ENCODE data around the gene SLC35E2B.
A peak's percentile ranks its signal among the peaks of the same experiment; 100 is the strongest.

SLC35E2B gene

GRCh38 chr1:1622788-1623094 is 69.9 kb downstream of the SLC35E2B start:
- H3K27ac Mint-ChIP-seq = no peak overlapping the region
- no peak overlapping the region for H3K4me3 Mint-ChIP-seq
- no peak for ATAC-seq (ENCODE audit: low read depth)

DNA sequence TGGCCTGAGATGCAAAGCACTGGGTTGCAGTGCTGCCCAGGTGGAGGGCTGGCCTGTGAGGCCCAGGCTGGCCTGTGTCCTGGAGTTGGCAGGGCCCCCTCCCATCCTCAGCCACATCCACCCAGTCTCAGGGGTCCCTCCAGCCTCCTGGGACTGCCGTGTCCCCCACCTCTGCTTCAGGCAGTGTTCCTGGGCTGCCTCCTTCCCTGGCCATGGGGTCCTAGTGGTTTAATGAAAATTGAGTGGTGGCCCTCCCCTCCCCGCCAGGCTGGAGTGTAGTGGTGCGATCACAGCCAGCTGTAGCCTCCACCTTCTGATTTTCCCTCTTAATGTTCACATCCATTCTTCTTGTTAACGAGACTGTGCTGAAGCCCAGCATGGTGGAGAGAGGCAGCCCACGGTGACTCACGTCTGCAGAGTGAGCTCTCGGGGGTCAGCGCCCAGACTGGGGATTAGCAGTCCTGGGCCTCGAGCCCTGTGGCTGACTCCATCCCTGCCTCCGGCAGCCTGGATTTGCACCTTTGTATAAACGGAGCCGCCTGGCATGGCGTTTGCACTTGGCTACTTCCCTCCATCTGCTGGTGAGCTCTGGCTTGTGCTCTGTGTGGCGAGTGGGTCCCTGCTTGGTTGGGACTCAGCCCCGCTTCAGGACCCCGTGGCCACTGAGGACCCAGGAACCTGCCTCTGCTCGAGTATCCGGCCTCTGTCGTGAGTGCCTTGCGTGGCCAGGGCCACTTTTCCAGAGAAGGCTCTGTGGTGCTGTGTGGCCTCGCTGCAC is 70.4 kb downstream of the SLC35E2B start:
- no peaks in the 10 kb centered on the region for H3K27me3 Mint-ChIP-seq
- DNase-seq (ENCODE audit: low spot score in 2 of 2) (no peak), ATAC-seq (ENCODE audit: low read depth) (no peak)
- H3K36me3 Mint-ChIP-seq = peaks cover 1% of the 10 kb centered on the region
- H3K9me3 Mint-ChIP-seq = no peaks in the 10 kb centered on the region
- H3K27ac Mint-ChIP-seq = no peak overlapping the region
- peaks cover 3% of the 10 kb centered on the region for H3K4me1 Mint-ChIP-seq
- H3K4me3 Mint-ChIP-seq = no peak overlapping the region

More at GRCh38 chr1:1622788-1623094, 69.9 kb downstream of the SLC35E2B start:
- H3K27me3 Mint-ChIP-seq = no peaks in the 10 kb centered on the region
- H3K4me1 Mint-ChIP-seq = peaks cover 2% of the 10 kb centered on the region
- DNase-seq (ENCODE audit: low spot score in 2 of 2) = no peak
- peaks cover 1% of the 10 kb centered on the region for H3K36me3 Mint-ChIP-seq
- no peaks in the 10 kb centered on the region for H3K9me3 Mint-ChIP-seq

DNA sequence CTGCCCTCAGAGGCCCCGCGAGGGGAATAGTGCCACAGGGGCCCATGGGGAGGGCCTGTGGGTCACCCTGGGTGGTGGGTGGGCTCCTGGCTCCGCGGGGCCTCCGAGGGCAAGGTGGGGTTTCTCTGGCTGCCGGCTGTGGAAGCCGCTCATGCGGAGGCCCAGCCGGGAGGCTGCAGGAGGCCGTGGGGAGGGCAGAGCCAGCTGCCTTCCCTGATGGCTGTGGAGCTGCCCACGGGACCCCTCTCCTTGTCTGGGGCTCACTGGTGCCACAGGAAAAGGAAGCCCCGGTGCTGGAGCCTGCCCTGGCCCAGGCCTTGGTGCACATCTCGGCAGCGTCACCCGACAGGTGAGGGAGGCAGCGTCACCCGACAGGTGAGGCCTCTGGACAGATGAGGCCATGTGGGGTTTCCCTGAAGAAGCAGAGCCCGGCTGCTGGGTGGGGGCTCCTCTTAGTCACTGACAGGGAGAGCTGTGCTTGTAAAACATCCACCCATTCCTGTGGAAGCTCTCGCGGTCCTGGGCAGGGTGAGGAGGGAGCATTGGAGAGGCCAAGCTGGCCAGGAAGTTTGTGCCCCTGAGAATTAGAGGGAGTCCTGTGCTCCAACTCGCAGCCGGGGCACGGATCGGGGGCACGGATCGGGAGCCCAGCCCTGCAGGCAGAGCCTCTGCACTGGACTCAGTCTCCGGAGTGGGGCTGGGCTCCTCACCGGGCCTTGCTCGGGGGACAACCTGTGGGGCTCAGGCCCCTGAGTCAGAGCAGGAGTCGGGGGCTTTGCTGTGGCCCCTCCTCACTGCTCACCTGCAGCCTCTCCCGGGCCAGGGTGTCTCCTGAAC is 71.2 kb downstream of the SLC35E2B start:
- Mint-ChIP-seq H3K9me3 (no peaks in the 10 kb centered on the region), H3K27me3 (no peaks in the 10 kb centered on the region), H3K4me1 (peaks cover 4% of the 10 kb centered on the region), H3K36me3 (peaks cover 1% of the 10 kb centered on the region), H3K27ac (no peak overlapping the region), H3K4me3 (no peak overlapping the region)
- ATAC-seq (ENCODE audit: low read depth) = no peak
- DNase-seq (ENCODE audit: low spot score in 2 of 2) = no peak

- no peaks in the 10 kb centered on the region for H3K27me3 Mint-ChIP-seq
- no peak overlapping the region for H3K4me3 Mint-ChIP-seq
- DNase-seq (ENCODE audit: low spot score in 2 of 2) (no peak), ATAC-seq (ENCODE audit: low read depth) (no peak)
- peaks cover 2% of the 10 kb centered on the region for H3K4me1 Mint-ChIP-seq
- H3K27ac Mint-ChIP-seq = no peak overlapping the region
- H3K36me3 Mint-ChIP-seq = peaks cover 1% of the 10 kb centered on the region
- H3K9me3 Mint-ChIP-seq = no peaks in the 10 kb centered on the region
Measured at GRCh38 chr1:1620433-1621139, 72.0 kb downstream of the SLC35E2B start.

GRCh38 chr1:1619917-1620361 is 72.7 kb downstream of the SLC35E2B start:
- Mint-ChIP-seq H3K4me1 (peaks cover 2% of the 10 kb centered on the region), H3K27ac (no peak overlapping the region), H3K36me3 (peaks cover 1% of the 10 kb centered on the region), H3K4me3 (no peak overlapping the region), H3K27me3 (no peaks in the 10 kb centered on the region), H3K9me3 (no peaks in the 10 kb centered on the region)
- DNase-seq (ENCODE audit: low spot score in 2 of 2) = no peak
- no peak for ATAC-seq (ENCODE audit: low read depth)

DNA sequence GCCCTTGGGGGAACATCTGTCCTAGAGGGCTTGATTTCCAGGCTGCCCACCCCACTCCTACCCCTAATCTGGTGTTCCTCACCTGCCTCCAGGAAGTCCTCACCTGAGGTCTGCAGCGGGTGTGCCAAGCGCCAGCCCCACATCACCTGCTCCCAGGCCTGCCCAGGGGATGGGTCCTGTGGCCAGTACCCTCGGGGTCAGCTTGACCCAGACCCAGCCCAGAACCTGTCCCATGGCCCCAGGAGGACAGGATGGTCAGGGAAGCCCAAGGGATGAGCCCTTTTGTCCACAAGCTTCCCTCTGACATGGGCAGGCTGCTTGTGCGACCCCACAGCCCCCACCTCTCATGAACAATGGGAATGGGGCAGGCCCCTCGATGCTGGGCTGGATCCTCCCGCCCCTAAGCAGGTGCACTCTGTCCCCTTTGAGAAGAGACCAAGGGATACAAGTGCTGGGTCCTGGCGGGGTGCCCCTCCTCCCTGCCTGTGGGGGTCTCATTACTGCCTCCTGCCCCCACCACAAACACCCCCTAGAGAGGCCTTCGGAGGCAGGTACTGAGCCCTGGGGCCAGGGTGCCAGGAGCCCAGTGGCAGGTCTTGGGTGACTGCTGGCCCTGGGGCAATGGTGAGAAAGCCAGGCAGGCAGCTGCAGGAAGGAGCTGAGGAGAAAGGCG is 74.1 kb downstream of the SLC35E2B start:
- H3K4me3 Mint-ChIP-seq = no peak overlapping the region
- H3K36me3 Mint-ChIP-seq = peaks cover 1% of the 10 kb centered on the region
- H3K27me3 Mint-ChIP-seq = no peaks in the 10 kb centered on the region
- DNase-seq (ENCODE audit: low spot score in 2 of 2) (no peak), ATAC-seq (ENCODE audit: low read depth) (no peak)
- peaks cover 8% of the 10 kb centered on the region for H3K4me1 Mint-ChIP-seq
- no peaks in the 10 kb centered on the region for H3K9me3 Mint-ChIP-seq
- no peak overlapping the region for H3K27ac Mint-ChIP-seq

- H3K27me3 Mint-ChIP-seq = no peaks in the 10 kb centered on the region
- H3K4me3 Mint-ChIP-seq = no peak overlapping the region
- DNase-seq (ENCODE audit: low spot score in 2 of 2) = no peak
- H3K36me3 Mint-ChIP-seq = peaks cover 1% of the 10 kb centered on the region
- H3K27ac Mint-ChIP-seq = no peak overlapping the region
- no peaks in the 10 kb centered on the region for H3K9me3 Mint-ChIP-seq
- peaks cover 9% of the 10 kb centered on the region for H3K4me1 Mint-ChIP-seq
- ATAC-seq (ENCODE audit: low read depth) = no peak
Measured at GRCh38 chr1:1617925-1618324, 74.7 kb downstream of the SLC35E2B start.

- H3K27ac Mint-ChIP-seq = no peak overlapping the region
Measured at GRCh38 chr1:1617516-1617915, 75.1 kb downstream of the SLC35E2B start.

DNA sequence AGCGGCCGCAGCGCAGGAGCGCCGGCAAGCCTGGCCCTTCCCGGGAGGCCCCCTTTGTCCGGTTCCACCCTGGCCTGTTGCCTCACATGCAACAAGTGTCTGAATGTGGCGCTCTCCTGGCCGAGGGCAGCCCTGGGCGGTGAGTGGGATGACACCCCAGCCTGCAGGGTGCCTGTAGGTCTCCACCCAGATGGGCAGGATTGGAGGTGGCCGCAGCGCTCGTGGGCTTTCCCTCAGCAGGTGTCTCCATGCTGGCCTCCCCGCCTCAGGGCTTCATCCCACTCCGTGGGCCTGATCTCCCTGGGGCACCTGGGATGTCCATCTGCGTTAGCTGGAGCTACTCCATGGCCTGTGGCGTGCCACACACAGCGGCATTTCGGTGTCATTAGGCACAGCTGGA is 75.8 kb downstream of the SLC35E2B start:
- Mint-ChIP-seq H3K4me1 (peaks cover 9% of the 10 kb centered on the region), H3K9me3 (no peaks in the 10 kb centered on the region), H3K27me3 (no peaks in the 10 kb centered on the region), H3K36me3 (peaks cover 1% of the 10 kb centered on the region), H3K4me3 (peak overlapping the region; percentile 75), H3K27ac (no peak overlapping the region)
- no peak for ATAC-seq (ENCODE audit: low read depth)
- DNase-seq (ENCODE audit: low spot score in 2 of 2) = no peak

More at GRCh38 chr1:1617516-1617915, 75.1 kb downstream of the SLC35E2B start:
- Mint-ChIP-seq H3K4me1 (peaks cover 9% of the 10 kb centered on the region), H3K36me3 (peaks cover 1% of the 10 kb centered on the region), H3K4me3 (peak overlapping the region; percentile 75), H3K9me3 (no peaks in the 10 kb centered on the region), H3K27me3 (no peaks in the 10 kb centered on the region)
- ATAC-seq (ENCODE audit: low read depth) (no peak), DNase-seq (ENCODE audit: low spot score in 2 of 2) (no peak)

DNA sequence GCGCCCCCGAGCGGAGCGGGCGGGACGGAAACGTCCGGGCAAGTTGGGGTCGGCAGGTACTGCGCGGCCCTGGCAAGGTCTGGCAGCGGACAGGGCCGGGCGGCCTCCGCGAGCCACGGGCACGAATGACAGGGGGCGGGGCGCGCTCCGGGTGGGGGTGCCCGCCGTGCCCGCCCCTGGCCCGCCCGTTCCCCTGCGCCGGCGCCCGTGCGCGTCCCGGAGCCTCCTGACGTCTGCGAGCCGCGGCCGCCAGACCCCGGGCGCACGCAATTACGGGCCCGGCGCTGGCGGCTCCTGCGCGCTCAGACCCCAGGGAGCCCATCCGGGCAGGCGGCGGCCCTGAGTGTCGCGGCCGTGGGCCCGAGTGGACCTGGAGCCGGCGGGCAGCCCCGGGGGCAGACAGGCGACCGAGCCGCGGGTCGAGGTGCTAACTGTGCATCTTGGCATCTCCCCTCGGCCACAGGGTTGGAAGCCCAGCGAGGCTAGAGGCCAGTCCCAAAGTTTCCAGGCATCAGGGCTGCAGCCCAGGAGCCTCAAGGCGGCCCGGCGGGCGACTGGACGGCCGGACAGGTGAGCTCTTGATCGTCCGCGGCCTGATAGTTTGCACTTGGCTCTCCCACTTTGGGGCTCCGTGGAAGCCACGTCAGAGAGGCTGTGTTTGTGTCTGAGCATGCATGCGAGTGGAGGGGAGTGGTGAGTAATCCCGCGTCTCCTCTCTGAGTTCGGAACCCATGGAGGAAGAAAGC is 76.4 kb downstream of the SLC35E2B start:
- Mint-ChIP-seq H3K27ac (no peak overlapping the region), H3K9me3 (no peaks in the 10 kb centered on the region), H3K4me1 (peaks cover 9% of the 10 kb centered on the region), H3K27me3 (no peaks in the 10 kb centered on the region), H3K4me3 (peak overlapping the region; percentile 75), H3K36me3 (peaks cover 1% of the 10 kb centered on the region)
- ATAC-seq (ENCODE audit: low read depth) = peak; percentile 12
- peak in 1 of 2 donors; percentile 64 for DNase-seq (ENCODE audit: low spot score in 2 of 2)

GRCh38 chr1:1615256-1616044 is 77.1 kb downstream of the SLC35E2B start, which contains the start of gene MIB2:
Gene MIB2, plus strand, starts transcription at chr1:1615500. Its CDS starts 7,953 bp downstream, at chr1:1623453.
- DNase-seq (ENCODE audit: low spot score in 2 of 2) (peak; percentile 99), ATAC-seq (ENCODE audit: low read depth) (peak; percentile 84)
- H3K9me3 Mint-ChIP-seq = no peaks in the 10 kb centered on the region
- H3K4me3 Mint-ChIP-seq = peak within 1 kb of the TSS; percentile 99
- peaks cover 9% of the 10 kb centered on the region for H3K4me1 Mint-ChIP-seq
- H3K27ac Mint-ChIP-seq = peak within 1 kb of the TSS; percentile 96
- H3K36me3 Mint-ChIP-seq = peaks cover 1% of the 10 kb centered on the region
- H3K27me3 Mint-ChIP-seq = no peaks in the 10 kb centered on the region

DNA sequence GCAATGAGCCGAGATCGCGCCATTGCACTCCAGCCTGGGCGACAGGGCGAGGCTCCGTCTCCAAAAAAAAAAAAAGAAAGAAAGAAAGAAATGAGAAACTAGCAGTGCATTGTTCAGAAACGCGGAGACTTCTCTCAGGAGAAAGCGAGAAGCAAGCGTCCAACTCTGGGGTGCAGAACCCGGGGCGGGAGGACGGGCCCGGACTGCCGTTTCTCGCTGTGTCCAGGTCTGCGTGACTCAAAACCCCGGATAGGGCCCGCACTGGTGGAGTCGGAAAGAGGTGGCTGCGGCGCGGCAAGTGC is 77.7 kb downstream of the SLC35E2B start:
- ATAC-seq (ENCODE audit: low read depth) = no peak
- no peaks in the 10 kb centered on the region for H3K9me3 Mint-ChIP-seq
- no peak for DNase-seq (ENCODE audit: low spot score in 2 of 2)
- no peaks in the 10 kb centered on the region for H3K27me3 Mint-ChIP-seq
- H3K27ac Mint-ChIP-seq = peak overlapping the region; percentile 96
- H3K4me3 Mint-ChIP-seq = peak overlapping the region; percentile 99
- H3K36me3 Mint-ChIP-seq = peaks cover 1% of the 10 kb centered on the region
- peaks cover 11% of the 10 kb centered on the region for H3K4me1 Mint-ChIP-seq

Data from memory B cell (primary cell).